HCT116 (cell line): ENCODE data around the gene SLC34A1. TPM values are rescaled to one million over a fixed set of nuclear protein-coding genes. Genes with fewer than 3 reads are reported as not detected.

ENCODE experiments used
- ATAC-seq: fragments of 200-7000 bp; cut with Tn5 transposase; 2 replicates; pipeline ENCODE4 v1.9.1; 2020; ENCODE audit warnings: mild to moderate bottlenecking, moderate library complexity
- BruUV-seq: library from RNA; stranded (reverse); fragments of 400-500 nt; replicated peaks from 2 replicates; lab custom pipeline; 2021; lab: Mats Ljungman, UMichigan
- CTCF ChIA-PET: fragments of 300-600 bp; sonication (Branson Sonifier 250); formaldehyde crosslinking; loops from one replicate; lab custom pipeline; 2021; ENCODE audit warnings: antibody characterized with exemption; lab: Charles Lee
- POLR2A ChIA-PET: fragments of 300-600, 350-600 bp; sonication (Branson Sonifier 250); formaldehyde crosslinking; loops from one replicate; lab custom pipeline; 2021; ENCODE audit warnings: antibody characterized with exemption; lab: Charles Lee
- RAD21 ChIA-PET, 2 experiments: fragments of 300-600 bp; sonication (Branson Sonifier 250); formaldehyde crosslinking; loops; one replicate each; lab custom pipeline; 2023; ENCODE audit warnings: low total read pairs in 2 of 2; ENCODE audit not compliant: uncharacterized antibody in 2 of 2, unreplicated experiment in 2 of 2, low non-redundant PET in 1 of 2; lab: Charles Lee
- DNase-seq: peaks from one replicate; pipeline ENCODE4 v3.0.0-alpha.2; 2010; ENCODE audit warnings: low read depth, low spot score
- H2AFZ ChIP-seq: fragments of 200-600 bp; shearing (Covaris generic), sonication (generic); 2 replicates; pipeline ENCODE4 v1.6.1; 2017; ENCODE audit warnings: low read depth, mixed run types, mixed read lengths, antibody characterized with exemption, low read length; ENCODE audit not compliant: poor library complexity, severe bottlenecking
- H3K27ac ChIP-seq: 2 replicates; pipeline ENCODE4 v1.5.1; 2012; ENCODE audit warnings: low read depth, low read length
- H3K27me3 ChIP-seq: fragments of 200-600 bp; sonication (generic); 2 replicates; pipeline ENCODE4 v1.6.1; 2016; ENCODE audit warnings: mixed run types, low read length, mixed read lengths; ENCODE audit not compliant: insufficient read depth
- H3K36me3 ChIP-seq, 2 experiments: fragments of 200-500 bp in 1 of 2; fragments of 200-600 bp in 1 of 2; sonication (Bioruptor generic) in 1 of 2; sonication (generic) in 1 of 2; 2 replicates each; pipeline versions ENCODE4 v1.5.1 to v1.6.1; 2014 to 2016; ENCODE audit warnings: low read length in 2 of 2, inconsistent platforms in 1 of 2, mixed read lengths in 1 of 2, mixed run types in 1 of 2; ENCODE audit not compliant: insufficient read depth in 2 of 2, control insufficient read depth in 1 of 2
- H3K4me1 ChIP-seq, 2 experiments: fragments of 200-600 bp in 1 of 2; sonication (generic) in 1 of 2; 2 replicates each; pipeline versions ENCODE4 v1.5.1 to v1.6.1; 2012 to 2017; ENCODE audit warnings: low read length in 2 of 2, inconsistent platforms in 1 of 2, mild to moderate bottlenecking in 1 of 2, mixed read lengths in 1 of 2, mixed run types in 1 of 2, moderate library complexity in 1 of 2; ENCODE audit not compliant: insufficient read depth in 2 of 2, control insufficient read depth in 1 of 2
- H3K4me2 ChIP-seq: fragments of 200-600 bp; sonication (generic); 2 replicates; pipeline ENCODE4 v1.6.1; 2017; ENCODE audit warnings: mixed run types, low read length, mixed read lengths
- H3K4me3 ChIP-seq, 2 experiments: fragments of 200-600 bp in 1 of 2; sonication (generic) in 1 of 2; replicated peaks in 1 of 2; 2 replicates each; pipeline ENCODE4 v1.5.1; 2011 to 2016; ENCODE audit warnings: low read length in 2 of 2, control low read depth in 1 of 2, low read depth in 1 of 2, mild to moderate bottlenecking in 1 of 2, mixed read lengths in 1 of 2, mixed run types in 1 of 2
- H3K79me2 ChIP-seq: fragments of 200-600 bp; sonication (generic); 2 replicates; pipeline ENCODE4 v1.6.1; 2017; ENCODE audit warnings: mild to moderate bottlenecking, mixed run types, low read length, moderate library complexity, mixed read lengths; ENCODE audit not compliant: insufficient read depth
- H3K9ac ChIP-seq: fragments of 200-600 bp; sonication (generic); 2 replicates; pipeline ENCODE4 v1.6.1; 2016; ENCODE audit warnings: low read length, mixed read lengths
- H3K9me2 ChIP-seq: fragments of 200-600 bp; sonication (generic), shearing (Covaris generic); 2 replicates; pipeline ENCODE4 v1.6.1; 2017; ENCODE audit warnings: mixed run types, mild to moderate bottlenecking, moderate library complexity; ENCODE audit not compliant: insufficient read depth
- H3K9me3 ChIP-seq, 2 experiments: fragments of 200-500 bp in 1 of 2; fragments of 200-600 bp in 1 of 2; sonication (Bioruptor generic) in 1 of 2; sonication (generic) in 1 of 2; 2 replicates each; pipeline ENCODE4 v1.6.1; 2014 to 2017; ENCODE audit warnings: low read length in 2 of 2, mixed read lengths in 2 of 2, inconsistent platforms in 1 of 2, low read depth in 1 of 2, mild to moderate bottlenecking in 1 of 2, mixed run types in 1 of 2, moderate library complexity in 1 of 2; ENCODE audit not compliant: control insufficient read depth in 1 of 2, insufficient read depth in 1 of 2
- H4K20me1 ChIP-seq: fragments of 200-600 bp; sonication (generic), shearing (Covaris generic); 2 replicates; pipeline ENCODE4 v1.6.1; 2017; ENCODE audit warnings: mixed run types, mild to moderate bottlenecking, moderate library complexity; ENCODE audit not compliant: insufficient read depth
- POLR2AphosphoS5 ChIP-seq: IDR thresholded peaks from 2 replicates; pipeline ENCODE4 v1.6.1; 2011; ENCODE audit warnings: mild to moderate bottlenecking, low read depth, low read length, moderate library complexity
- ZFX ChIP-seq: fragments of 450-650 bp; IDR thresholded peaks from 2 replicates; pipeline ENCODE4 v1.6.1; 2017
- intact Hi-C: fragments of 100-400 bp; cut with micrococcal nuclease; formaldehyde crosslinking; loops from 2 replicates; pipeline ENCODE4 v1.10.0; 2022
- total RNA-seq: library from RNA; stranded (reverse); gene quantifications from one replicate; pipeline ENCODE4 v1.2.1, GENCODE V29; 2021; ENCODE audit not compliant: unreplicated experiment
- TF ChIP-seq, protein P1 (sequence below): IDR thresholded peaks from 2 replicates; pipeline ENCODE4 v1.6.1; 2011; ENCODE audit warnings: mild to moderate bottlenecking, low read length, moderate library complexity; ENCODE audit not compliant: insufficient replicate concordance; ENCODE audit errors: extremely low read depth
- TF ChIP-seq, protein P2 (sequence below), 3 experiments: fragments of 200-600 bp in 1 of 3; sonication (generic) in 1 of 3; IDR thresholded peaks in 2 of 3; conservative IDR thresholded peaks in 1 of 3; 2 replicates each; pipeline ENCODE4 v1.5.1; 2012 to 2017; ENCODE audit warnings: low read depth in 2 of 3, low read length in 2 of 3, antibody characterized with exemption in 1 of 3, borderline replicate concordance in 1 of 3, control low read depth in 1 of 3, mild to moderate bottlenecking in 1 of 3, mixed read lengths in 1 of 3, mixed run types in 1 of 3, moderate library complexity in 1 of 3; ENCODE audit not compliant: insufficient read depth in 1 of 3

Gene SLC34A1
- total RNA-seq, 1 experiment from 2014 or later = not detected

DNA sequence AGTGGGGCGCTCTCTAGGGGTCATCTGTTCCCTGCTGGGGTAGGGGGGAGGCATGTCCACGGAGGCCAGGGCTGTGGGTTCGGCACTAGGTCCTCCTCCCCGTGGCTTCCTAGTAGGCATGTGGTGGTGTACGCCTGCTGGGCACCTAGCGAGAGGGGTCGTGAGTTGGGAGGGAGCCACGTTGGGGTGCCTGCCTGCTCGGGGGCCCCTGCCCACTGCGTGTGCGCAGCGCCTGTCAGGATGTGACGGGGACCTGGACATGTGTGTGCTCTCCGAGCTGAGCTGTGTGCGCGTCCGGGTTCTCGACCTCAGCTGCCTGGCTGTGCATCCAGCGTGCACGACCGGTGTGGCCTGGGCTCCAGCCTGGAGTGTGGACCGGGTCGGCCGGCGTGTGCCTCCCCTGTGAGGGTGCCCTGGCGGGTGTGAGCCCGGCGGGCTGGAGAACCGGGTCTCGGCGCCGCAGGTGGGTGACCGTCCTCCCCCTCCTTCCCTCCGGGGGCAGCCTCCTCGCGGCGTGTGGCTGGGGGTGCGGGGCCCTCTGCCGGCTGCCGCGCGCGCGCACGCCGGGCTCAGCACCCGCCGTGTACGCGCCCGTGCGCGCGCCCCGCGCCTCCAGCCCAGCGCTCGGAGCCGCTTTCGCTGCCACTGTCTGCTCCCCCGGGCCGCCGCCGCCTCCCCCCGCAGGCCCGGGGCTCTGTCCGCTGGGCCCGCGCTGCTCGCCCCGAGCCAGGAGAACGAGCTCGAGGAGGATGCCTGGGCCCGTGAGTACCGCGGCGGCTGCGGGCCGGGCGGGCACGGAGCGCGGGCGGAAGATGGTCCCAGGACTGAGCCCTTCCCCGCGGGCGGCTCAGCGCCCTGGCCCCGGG lies 62.2 kb downstream of the SLC34A1 start, which contains the start of gene PRR7:
Gene PRR7 (plus strand): TSS at position 615 of the 866 bp plus-strand sequence. CDS start 8,254 bp downstream, outside the sequence.
- no peaks in the 10 kb centered on the region for H3K9me3 ChIP-seq
- no peaks in the 10 kb centered on the region for H3K9me2 ChIP-seq
- peaks cover 71% of the 10 kb centered on the region for H3K79me2 ChIP-seq
- ATAC-seq = peak; percentile 44
- ChIA-PET CTCF (interaction anchor here (1.0 to 6.3 kb wide), 6 partner anchors 8 to 56 kb away, joined by 3 to 53 read pairs (median 6); partner anchors contain the start of genes GRK6 and PDLIM7), POLR2A (interaction anchor here (0.9 to 2.4 kb wide), 6 partner anchors 9 to 94 kb away, joined by 3 to 10 read pairs (median 5); partner anchors contain the start of genes GRK6, LMAN2 and PDLIM7), RAD21 (interaction anchor here in 1 of 2 experiments (1.0 to 1.5 kb wide), 2 partner anchors 41 to 56 kb away, joined by 3 to 5 read pairs; no protein-coding TSS in a partner anchor)
- no peak within 1 kb of the TSS for H2AFZ ChIP-seq
- H3K4me2 ChIP-seq = peak within 1 kb of the TSS; percentile 99
- intact Hi-C loops = no loop called here
- no TSS peak for BruUV-seq
- DNase-seq = no peak
- H3K36me3 ChIP-seq = peaks cover 0 to 17% of the 10 kb centered on the region in 2 experiments; a peak in 2 of 4 replicates
- H4K20me1 ChIP-seq = peaks cover 3% of the 10 kb centered on the region; the same call in 1 of the 2 replicates
- peak within 1 kb of the TSS; percentile 95 for H3K27ac ChIP-seq
- H3K4me3 ChIP-seq = peak within 1 kb of the TSS; percentile 55 to 86
- peaks cover 9 to 56% of the 10 kb centered on the region in 2 experiments for H3K4me1 ChIP-seq
- H3K27me3 ChIP-seq = no peaks in the 10 kb centered on the region
- peak; percentile 59 for TF ChIP-seq POLR2AphosphoS5
- TF ChIP-seq, protein P1, sequence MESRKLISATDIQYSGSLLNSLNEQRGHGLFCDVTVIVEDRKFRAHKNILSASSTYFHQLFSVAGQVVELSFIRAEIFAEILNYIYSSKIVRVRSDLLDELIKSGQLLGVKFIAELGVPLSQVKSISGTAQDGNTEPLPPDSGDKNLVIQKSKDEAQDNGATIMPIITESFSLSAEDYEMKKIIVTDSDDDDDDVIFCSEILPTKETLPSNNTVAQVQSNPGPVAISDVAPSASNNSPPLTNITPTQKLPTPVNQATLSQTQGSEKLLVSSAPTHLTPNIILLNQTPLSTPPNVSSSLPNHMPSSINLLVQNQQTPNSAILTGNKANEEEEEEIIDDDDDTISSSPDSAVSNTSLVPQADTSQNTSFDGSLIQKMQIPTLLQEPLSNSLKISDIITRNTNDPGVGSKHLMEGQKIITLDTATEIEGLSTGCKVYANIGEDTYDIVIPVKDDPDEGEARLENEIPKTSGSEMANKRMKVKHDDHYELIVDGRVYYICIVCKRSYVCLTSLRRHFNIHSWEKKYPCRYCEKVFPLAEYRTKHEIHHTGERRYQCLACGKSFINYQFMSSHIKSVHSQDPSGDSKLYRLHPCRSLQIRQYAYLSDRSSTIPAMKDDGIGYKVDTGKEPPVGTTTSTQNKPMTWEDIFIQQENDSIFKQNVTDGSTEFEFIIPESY = no peak
- TF ChIP-seq, protein P2, sequence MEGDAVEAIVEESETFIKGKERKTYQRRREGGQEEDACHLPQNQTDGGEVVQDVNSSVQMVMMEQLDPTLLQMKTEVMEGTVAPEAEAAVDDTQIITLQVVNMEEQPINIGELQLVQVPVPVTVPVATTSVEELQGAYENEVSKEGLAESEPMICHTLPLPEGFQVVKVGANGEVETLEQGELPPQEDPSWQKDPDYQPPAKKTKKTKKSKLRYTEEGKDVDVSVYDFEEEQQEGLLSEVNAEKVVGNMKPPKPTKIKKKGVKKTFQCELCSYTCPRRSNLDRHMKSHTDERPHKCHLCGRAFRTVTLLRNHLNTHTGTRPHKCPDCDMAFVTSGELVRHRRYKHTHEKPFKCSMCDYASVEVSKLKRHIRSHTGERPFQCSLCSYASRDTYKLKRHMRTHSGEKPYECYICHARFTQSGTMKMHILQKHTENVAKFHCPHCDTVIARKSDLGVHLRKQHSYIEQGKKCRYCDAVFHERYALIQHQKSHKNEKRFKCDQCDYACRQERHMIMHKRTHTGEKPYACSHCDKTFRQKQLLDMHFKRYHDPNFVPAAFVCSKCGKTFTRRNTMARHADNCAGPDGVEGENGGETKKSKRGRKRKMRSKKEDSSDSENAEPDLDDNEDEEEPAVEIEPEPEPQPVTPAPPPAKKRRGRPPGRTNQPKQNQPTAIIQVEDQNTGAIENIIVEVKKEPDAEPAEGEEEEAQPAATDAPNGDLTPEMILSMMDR (IDR thresholded peaks at IDR 0.05 in 2 of 3, conservative IDR thresholded peaks at IDR 0.05 in 1 of 3; ENCODE audit: borderline replicate concordance in 1 of 3, insufficient read depth in 1 of 3, low read depth in 2 of 3, low read length in 2 of 3) = no peak
- TF ChIP-seq ZFX = peak; percentile 50; the same call in 1 of the 2 replicates
- peak within 1 kb of the TSS; percentile 99 for H3K9ac ChIP-seq
